Measurements from ENCODE around the gene NLGN1.
"Not testable (repeated sequence)": the region's sequence is repeated elsewhere in the genome, so short reads cannot be mapped to it uniquely, and the experiment has no call there.

Gene NLGN1

GRCh38 chr3:173567997-173568396, 170.5 kb downstream of the NLGN1 start:
- no peak for DNase-seq (ENCODE audit: low spot score)

GRCh38 chr3:173568623-173569022, 171.1 kb downstream of the NLGN1 start:
- no peak for DNase-seq (ENCODE audit: low spot score)

GRCh38 chr3:173583496-173583895, 186.0 kb downstream of the NLGN1 start:
- DNase-seq (ENCODE audit: low spot score) = no peak

GRCh38 chr3:173584093-173584837, 186.7 kb downstream of the NLGN1 start:
- peak; percentile 13 for DNase-seq (ENCODE audit: low spot score)

- DNase-seq (ENCODE audit: low spot score) = peak; percentile 22
Observed at GRCh38 chr3:173584838-173585831, 187.6 kb downstream of the NLGN1 start.

- no peak for DNase-seq (ENCODE audit: low spot score)
Observed at GRCh38 chr3:173586166-173586565, 188.6 kb downstream of the NLGN1 start.

- no peak for DNase-seq (ENCODE audit: low spot score)
Observed at GRCh38 chr3:173587055-173587454, 189.5 kb downstream of the NLGN1 start.

GRCh38 chr3:173588556-173588955, 191.0 kb downstream of the NLGN1 start:
- DNase-seq (ENCODE audit: low spot score) = no peak

- no peak for DNase-seq (ENCODE audit: low spot score)
Observed at GRCh38 chr3:173589116-173589515, 191.6 kb downstream of the NLGN1 start.

GRCh38 chr3:173591401-173591800, 193.9 kb downstream of the NLGN1 start:
- no peak for DNase-seq (ENCODE audit: low spot score)

GRCh38 chr3:173594881-173595280, 197.3 kb downstream of the NLGN1 start:
- DNase-seq (ENCODE audit: low spot score) = not testable (repeated sequence)

- no peak for DNase-seq (ENCODE audit: low spot score)
Observed at GRCh38 chr3:173599673-173600072, 202.1 kb downstream of the NLGN1 start.

- no peak for DNase-seq (ENCODE audit: low spot score)
Observed at GRCh38 chr3:173614522-173614921, 217.0 kb downstream of the NLGN1 start.

- no peak for DNase-seq (ENCODE audit: low spot score)
Observed at GRCh38 chr3:173615661-173616060, 218.1 kb downstream of the NLGN1 start.

- no peak for DNase-seq (ENCODE audit: low spot score)
Observed at GRCh38 chr3:173617490-173617889, 219.9 kb downstream of the NLGN1 start.

GRCh38 chr3:173618148-173618547, 220.6 kb downstream of the NLGN1 start:
- no peak for DNase-seq (ENCODE audit: low spot score)

- no peak for DNase-seq (ENCODE audit: low spot score)
Observed at GRCh38 chr3:173618703-173619102, 221.2 kb downstream of the NLGN1 start.

- DNase-seq (ENCODE audit: low spot score) = no peak
Observed at GRCh38 chr3:173622166-173622565, 224.6 kb downstream of the NLGN1 start.

- no peak for DNase-seq (ENCODE audit: low spot score)
Observed at GRCh38 chr3:173624086-173624485, 226.5 kb downstream of the NLGN1 start.

GRCh38 chr3:173630849-173631248, 233.3 kb downstream of the NLGN1 start:
- no peak for DNase-seq (ENCODE audit: low spot score)

- no peak for DNase-seq (ENCODE audit: low spot score)
Observed at GRCh38 chr3:173632945-173633344, 235.4 kb downstream of the NLGN1 start.

GRCh38 chr3:173635826-173636225, 238.3 kb downstream of the NLGN1 start:
- no peak for DNase-seq (ENCODE audit: low spot score)

- no peak for DNase-seq (ENCODE audit: low spot score)
Observed at GRCh38 chr3:173639098-173639497, 241.6 kb downstream of the NLGN1 start.

Measured in AG08396 (cell line).